ENCODE data around the gene KLRC2. TPM values are rescaled to one million over a fixed set of nuclear protein-coding genes. Genes with fewer than 3 reads are reported as not detected.
"Not testable (repeated sequence)": the region's sequence is repeated elsewhere in the genome, so short reads cannot be mapped to it uniquely, and the experiment has no call there.

Gene KLRC2
- total and polyA plus RNA-seq, 2 experiments from 2014 or later: 2.0 TPM; not detected in 1

GRCh38 chr12:10425938-10426337 lies 9.9 kb downstream of the KLRC2 start:
- not testable (repeated sequence) for H3K9me3 ChIP-seq (ENCODE audit: low read depth); DNase-seq (ENCODE audit: low spot score); H3K27me3 ChIP-seq; H3K79me2 ChIP-seq; H2AFZ ChIP-seq; H3K4me3 ChIP-seq; H3K4me2 ChIP-seq; H3K36me3 ChIP-seq (replicated peaks; ENCODE audit: insufficient read depth, low read depth); H3K27ac ChIP-seq; H3K4me1 ChIP-seq (ENCODE audit: insufficient read depth); H4K20me1 ChIP-seq (ENCODE audit: insufficient read depth, poor library complexity, severe bottlenecking); H3K9me2 ChIP-seq (replicated peaks; ENCODE audit: insufficient read depth)
- 94% methylated on average over 7 of the region's 8 CpGs for WGBS (ENCODE audit: low lambda C conversion rate, missing lambda C conversion rate)

- H3K9me2 ChIP-seq (replicated peaks; ENCODE audit: insufficient read depth); H3K4me2 ChIP-seq; H3K9me3 ChIP-seq (ENCODE audit: low read depth); H4K20me1 ChIP-seq (ENCODE audit: insufficient read depth, poor library complexity, severe bottlenecking); H3K27me3 ChIP-seq; H3K4me3 ChIP-seq; H2AFZ ChIP-seq; DNase-seq (ENCODE audit: low spot score); H3K79me2 ChIP-seq; H3K36me3 ChIP-seq (replicated peaks; ENCODE audit: insufficient read depth, low read depth); H3K27ac ChIP-seq; H3K4me1 ChIP-seq (ENCODE audit: insufficient read depth): not testable (repeated sequence)
- WGBS (ENCODE audit: low lambda C conversion rate, missing lambda C conversion rate): 42% methylated on average over 1 of the region's 1 CpG
These were observed 11.4 kb downstream of the KLRC2 start for GRCh38 chr12:10424260-10424899.

GRCh38 chr12:10422159-10422558 lies 13.7 kb downstream of the KLRC2 start:
- not testable (repeated sequence) for H3K4me2 ChIP-seq

GRCh38 chr12:10420334-10420733 lies 15.5 kb downstream of the KLRC2 start, which contains the start of gene KLRC3:
Gene KLRC3 (minus strand): TSS chr12:10420595. CDS start chr12:10420550, 45 bp downstream.
- H3K36me3 ChIP-seq (replicated peaks; ENCODE audit: insufficient read depth, low read depth); H4K20me1 ChIP-seq (ENCODE audit: insufficient read depth, poor library complexity, severe bottlenecking); H3K79me2 ChIP-seq; H3K4me1 ChIP-seq (ENCODE audit: insufficient read depth); H3K4me3 ChIP-seq; H3K4me2 ChIP-seq; H3K9me3 ChIP-seq (ENCODE audit: low read depth); H3K27ac ChIP-seq; DNase-seq (ENCODE audit: low spot score); H3K9me2 ChIP-seq (replicated peaks; ENCODE audit: insufficient read depth); H3K27me3 ChIP-seq; H2AFZ ChIP-seq: not testable (repeated sequence)
- 57% methylated on average over 1 of the region's 1 CpG for WGBS (ENCODE audit: low lambda C conversion rate, missing lambda C conversion rate)

More at GRCh38 chr12:10422159-10422558, 13.7 kb downstream of the KLRC2 start:
- not testable (repeated sequence) for H3K9me3 ChIP-seq (ENCODE audit: low read depth); H2AFZ ChIP-seq; H3K9me2 ChIP-seq (replicated peaks; ENCODE audit: insufficient read depth); DNase-seq (ENCODE audit: low spot score); H3K27ac ChIP-seq; H3K4me3 ChIP-seq; H3K36me3 ChIP-seq (replicated peaks; ENCODE audit: insufficient read depth, low read depth); H4K20me1 ChIP-seq (ENCODE audit: insufficient read depth, poor library complexity, severe bottlenecking); H3K79me2 ChIP-seq; H3K27me3 ChIP-seq; H3K4me1 ChIP-seq (ENCODE audit: insufficient read depth)
- 13% methylated on average over 2 of the region's 3 CpGs for WGBS (ENCODE audit: low lambda C conversion rate, missing lambda C conversion rate)

GRCh38 chr12:10409392-10409791 lies 26.4 kb downstream of the KLRC2 start, which contains the start of gene KLRC4:
Gene KLRC4 (minus strand): TSS chr12:10409757. CDS start chr12:10409575, 182 bp downstream.
- Histone ChIP-seq H4K20me1 (ENCODE audit: insufficient read depth, poor library complexity, severe bottlenecking) (no peaks in the 10 kb centered on the region), H3K4me3 (no peak within 1 kb of the TSS), H2AFZ (no peak within 1 kb of the TSS), H3K9me3 (ENCODE audit: low read depth) (no peaks in the 10 kb centered on the region), H3K27ac (no peak within 1 kb of the TSS), H3K9me2 (replicated peaks; ENCODE audit: insufficient read depth) (no peaks in the 10 kb centered on the region), H3K79me2 (no peaks in the 10 kb centered on the region), H3K36me3 (replicated peaks; ENCODE audit: insufficient read depth, low read depth) (no peaks in the 10 kb centered on the region), H3K27me3 (no peaks in the 10 kb centered on the region), H3K4me1 (ENCODE audit: insufficient read depth) (no peaks in the 10 kb centered on the region), H3K4me2 (no peak within 1 kb of the TSS)
- WGBS (ENCODE audit: low lambda C conversion rate, missing lambda C conversion rate): 0% methylated on average over 1 of the region's 1 CpG
- DNase-seq (ENCODE audit: low spot score): no peak
- TF ChIP-seq EZH2phosphoT487 (IDR thresholded peaks at IDR 0.05; ENCODE audit: low read depth, severe bottlenecking, unreplicated experiment): no peak
- TF ChIP-seq EZH2 (IDR thresholded peaks at IDR 0.05; ENCODE audit: borderline replicate concordance): no peak
- TF ChIP-seq CTCF (IDR thresholded peaks at IDR 0.05; ENCODE audit: poor library complexity): no peak

Data from hepatocyte (in vitro differentiated cells).